WTC11 (cell line): ENCODE measurements around the gene CYP20A1. TPM values are rescaled to one million over a fixed set of nuclear protein-coding genes. Genes with fewer than 3 reads are reported as not detected.
"Not testable (repeated sequence)": the region's sequence is repeated elsewhere in the genome, so short reads cannot be mapped to it uniquely, and the experiment has no call there.

Experiments
- ATAC-seq: fragments of 200-7000 bp; cut with Tn5 transposase; 2 replicates; pipeline ENCODE4 v1.10.0; 2021; ENCODE audit warnings: mild to moderate bottlenecking, moderate library complexity
- CTCF ChIA-PET: fragments of 300-600 bp; sonication (Branson Sonifier 250); formaldehyde crosslinking; loops from one replicate; lab custom pipeline; 2021; ENCODE audit warnings: antibody characterized with exemption; lab: Charles Lee
- POLR2A ChIA-PET: fragments of 350-600 bp; sonication (Branson Sonifier 250); formaldehyde crosslinking; loops from one replicate; lab custom pipeline; 2021; ENCODE audit warnings: antibody characterized with exemption; lab: Charles Lee
- DNase-seq: peaks from one replicate; pipeline ENCODE4 v3.0.0; 2021; ENCODE audit warnings: low spot score
- H3K27ac Mint-ChIP-seq: 2 replicates; pipeline ENCODE4 v1.8.0; 2021; ENCODE audit warnings: mixed read lengths
- H3K27me3 Mint-ChIP-seq: 2 replicates; pipeline ENCODE4 v1.8.0; 2021; ENCODE audit warnings: low read depth, mild to moderate bottlenecking, moderate library complexity, mixed read lengths
- H3K36me3 Mint-ChIP-seq: 2 replicates; pipeline ENCODE4 v1.8.0; 2021; ENCODE audit warnings: mixed read lengths
- H3K4me1 Mint-ChIP-seq: 2 replicates; pipeline ENCODE4 v1.8.0; 2022; ENCODE audit warnings: mixed read lengths
- H3K4me3 Mint-ChIP-seq: 2 replicates; pipeline ENCODE4 v1.8.0; 2021; ENCODE audit warnings: mild to moderate bottlenecking, moderate library complexity, mixed read lengths
- H3K9me3 Mint-ChIP-seq: 2 replicates; pipeline ENCODE4 v1.8.0; 2021; ENCODE audit warnings: mixed read lengths
- CREM ChIP-seq: sonication (generic); formaldehyde crosslinking; IDR thresholded peaks from 2 replicates; pipeline ENCODE4 v1.8.1; 2022; ENCODE audit warnings: mild to moderate bottlenecking, missing genetic modification reagents, moderate library complexity
- EMX1 ChIP-seq: fragments of 250-450 bp; sonication (Bioruptor Pico); IDR thresholded peaks from 2 replicates; pipeline ENCODE4 v1.8.0; 2021; ENCODE audit warnings: mild to moderate bottlenecking
- FOXK1 ChIP-seq: sonication (generic); formaldehyde crosslinking; IDR thresholded peaks from 2 replicates; pipeline ENCODE4 v1.8.0; 2022; ENCODE audit warnings: mild to moderate bottlenecking, moderate library complexity, missing genetic modification reagents
- GRHL2 ChIP-seq: fragments of 250-450 bp; sonication (Bioruptor Pico); IDR thresholded peaks from 2 replicates; pipeline ENCODE4 v1.8.0; 2022; ENCODE audit warnings: mild to moderate bottlenecking, moderate library complexity; ENCODE audit not compliant: insufficient replicate concordance, severe bottlenecking
- HMGA2 ChIP-seq: fragments of 250-450 bp; sonication (Bioruptor Pico); IDR thresholded peaks from 2 replicates; pipeline ENCODE4 v1.4.0; 2021; ENCODE audit warnings: mild to moderate bottlenecking, moderate library complexity
- HMGXB4 ChIP-seq: sonication (generic); formaldehyde crosslinking; IDR thresholded peaks from 2 replicates; pipeline ENCODE4 v1.8.1; 2023; ENCODE audit warnings: mild to moderate bottlenecking, moderate library complexity, missing genetic modification reagents
- IRF2 ChIP-seq: sonication (generic); formaldehyde crosslinking; IDR thresholded peaks from 2 replicates; pipeline ENCODE4 v1.8.0; 2022; ENCODE audit warnings: low read depth, missing genetic modification reagents, borderline replicate concordance
- JAZF1 ChIP-seq: fragments of 250-450 bp; sonication (Bioruptor Pico); IDR thresholded peaks from 2 replicates; pipeline ENCODE4 v1.9.0; 2021; ENCODE audit warnings: moderate library complexity, mild to moderate bottlenecking, inconsistent platforms
- MLX ChIP-seq: sonication (generic); formaldehyde crosslinking; IDR thresholded peaks from 2 replicates; pipeline ENCODE4 v1.8.1; 2023; ENCODE audit warnings: mild to moderate bottlenecking, missing genetic modification reagents, moderate library complexity
- NFATC4 ChIP-seq: fragments of 250-450 bp; sonication (Bioruptor Pico); IDR thresholded peaks from 2 replicates; pipeline ENCODE4 v1.9.0; 2021; ENCODE audit warnings: mild to moderate bottlenecking
- SMAD3 ChIP-seq: sonication (generic); formaldehyde crosslinking; IDR thresholded peaks from 2 replicates; pipeline ENCODE4 v1.8.0; 2022; ENCODE audit warnings: missing genetic modification reagents, mild to moderate bottlenecking, borderline replicate concordance
- SP1 ChIP-seq: sonication (generic); formaldehyde crosslinking; conservative IDR thresholded peaks from 2 replicates; pipeline ENCODE4 v1.8.1; 2022; ENCODE audit warnings: missing genetic modification reagents
- TCF7 ChIP-seq: sonication (generic); formaldehyde crosslinking; IDR thresholded peaks from 2 replicates; pipeline ENCODE4 v1.8.0; 2022; ENCODE audit warnings: mild to moderate bottlenecking, low read depth, missing genetic modification reagents, moderate library complexity
- total RNA-seq: library from RNA; stranded (reverse); gene quantifications from 3 replicates; pipeline ENCODE4 v1.2.3, GENCODE V29; 2021
- TF ChIP-seq, protein P1 (sequence below): sonication (generic); formaldehyde crosslinking; IDR thresholded peaks from 2 replicates; pipeline ENCODE4 v1.8.0; 2022; ENCODE audit warnings: mild to moderate bottlenecking, missing genetic modification reagents
- TF ChIP-seq, protein P2 (sequence below): fragments of 250-450 bp; sonication (Bioruptor Pico); IDR thresholded peaks from 2 replicates; pipeline ENCODE4 v1.8.0; 2021; ENCODE audit warnings: mild to moderate bottlenecking

Gene CYP20A1
- total RNA-seq, 1 experiment from 2014 or later: 13.5 TPM

DNA sequence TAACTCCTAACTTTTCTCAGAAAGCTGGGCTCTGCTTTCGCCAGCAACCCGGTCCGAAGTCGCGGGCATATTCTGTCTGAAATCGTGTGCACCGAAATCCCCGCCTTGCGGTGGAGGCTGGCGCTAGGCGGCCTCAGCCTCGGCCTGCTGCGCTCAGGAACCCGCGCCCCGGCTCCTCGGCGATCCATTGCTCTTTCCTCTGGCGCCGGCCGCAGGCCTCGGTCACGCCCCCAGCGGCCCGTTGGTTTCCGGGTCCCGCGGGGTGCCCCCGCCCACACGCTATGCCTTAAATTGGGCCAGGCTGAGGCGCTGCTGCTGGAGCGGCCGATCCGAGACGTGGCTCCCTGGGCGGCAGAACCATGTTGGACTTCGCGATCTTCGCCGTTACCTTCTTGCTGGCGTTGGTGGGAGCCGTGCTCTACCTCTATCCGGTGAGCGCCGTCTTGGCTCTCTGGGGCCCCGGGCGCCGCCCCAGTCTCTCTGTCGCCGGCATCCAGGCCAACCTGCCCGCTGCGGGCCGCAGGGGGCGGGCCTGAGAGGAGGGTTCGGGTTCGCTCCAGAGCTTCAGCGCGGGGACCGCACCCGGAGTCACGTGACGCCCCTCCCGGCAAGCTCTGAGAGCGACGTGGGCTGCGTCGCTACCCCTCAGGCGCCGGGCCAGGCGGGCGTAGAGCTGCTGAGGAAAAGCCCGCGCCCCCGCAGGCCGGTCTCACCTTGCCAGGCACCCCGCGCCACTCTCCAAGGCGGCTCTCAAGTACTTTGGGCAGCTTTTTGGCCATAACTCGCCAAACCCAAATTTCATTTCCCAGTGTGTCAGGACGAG lies at the start of gene CYP20A1 (continued):
- TF ChIP-seq, protein P1, sequence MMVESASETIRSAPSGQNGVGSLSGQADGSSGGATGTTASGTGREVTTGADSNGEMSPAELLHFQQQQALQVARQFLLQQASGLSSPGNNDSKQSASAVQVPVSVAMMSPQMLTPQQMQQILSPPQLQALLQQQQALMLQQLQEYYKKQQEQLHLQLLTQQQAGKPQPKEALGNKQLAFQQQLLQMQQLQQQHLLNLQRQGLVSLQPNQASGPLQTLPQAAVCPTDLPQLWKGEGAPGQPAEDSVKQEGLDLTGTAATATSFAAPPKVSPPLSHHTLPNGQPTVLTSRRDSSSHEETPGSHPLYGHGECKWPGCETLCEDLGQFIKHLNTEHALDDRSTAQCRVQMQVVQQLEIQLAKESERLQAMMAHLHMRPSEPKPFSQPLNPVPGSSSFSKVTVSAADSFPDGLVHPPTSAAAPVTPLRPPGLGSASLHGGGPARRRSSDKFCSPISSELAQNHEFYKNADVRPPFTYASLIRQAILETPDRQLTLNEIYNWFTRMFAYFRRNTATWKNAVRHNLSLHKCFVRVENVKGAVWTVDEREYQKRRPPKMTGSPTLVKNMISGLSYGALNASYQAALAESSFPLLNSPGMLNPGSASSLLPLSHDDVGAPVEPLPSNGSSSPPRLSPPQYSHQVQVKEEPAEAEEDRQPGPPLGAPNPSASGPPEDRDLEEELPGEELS (CRISPR knock-in tag): peak; percentile 16
- TF ChIP-seq JAZF1 (CRISPR knock-in tag) (no peak), SMAD3 (CRISPR knock-in tag) (peak; percentile 34; the same call in 1 of the 2 replicates), IRF2 (CRISPR knock-in tag) (no peak), SP1 (CRISPR knock-in tag) (peak; percentile 97), CREM (CRISPR knock-in tag) (peak; percentile 41; the same call in 1 of the 2 replicates), EMX1 (0 out of 2 replicates have a peak, but pooled peaks have one; percentile 33), TCF7 (CRISPR knock-in tag) (peak; percentile 64; the same call in 1 of the 2 replicates), FOXK1 (CRISPR knock-in tag) (0 out of 2 replicates have a peak, but pooled peaks have one; percentile 54), NFATC4 (0 out of 2 replicates have a peak, but pooled peaks have one; percentile 37), HMGA2 (CRISPR knock-in tag) (no peak), MLX (CRISPR knock-in tag) (peak; percentile 68; the same call in 1 of the 2 replicates), HMGXB4 (peak; percentile 91)
- TF ChIP-seq, protein P2, sequence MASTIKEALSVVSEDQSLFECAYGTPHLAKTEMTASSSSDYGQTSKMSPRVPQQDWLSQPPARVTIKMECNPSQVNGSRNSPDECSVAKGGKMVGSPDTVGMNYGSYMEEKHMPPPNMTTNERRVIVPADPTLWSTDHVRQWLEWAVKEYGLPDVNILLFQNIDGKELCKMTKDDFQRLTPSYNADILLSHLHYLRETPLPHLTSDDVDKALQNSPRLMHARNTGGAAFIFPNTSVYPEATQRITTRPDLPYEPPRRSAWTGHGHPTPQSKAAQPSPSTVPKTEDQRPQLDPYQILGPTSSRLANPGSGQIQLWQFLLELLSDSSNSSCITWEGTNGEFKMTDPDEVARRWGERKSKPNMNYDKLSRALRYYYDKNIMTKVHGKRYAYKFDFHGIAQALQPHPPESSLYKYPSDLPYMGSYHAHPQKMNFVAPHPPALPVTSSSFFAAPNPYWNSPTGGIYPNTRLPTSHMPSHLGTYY (CRISPR knock-in tag): peak; percentile 79; the same call in 1 of the 2 replicates

- H3K27me3 Mint-ChIP-seq, H3K4me3 Mint-ChIP-seq, CTCF ChIA-PET, H3K4me1 Mint-ChIP-seq, POLR2A ChIA-PET, H3K9me3 Mint-ChIP-seq, ATAC-seq, H3K36me3 Mint-ChIP-seq, H3K27ac Mint-ChIP-seq, DNase-seq: not testable (repeated sequence)
These were observed 48.3 kb upstream of the CYP20A1 start for GRCh38 chr2:203190547-203190946.

DNA sequence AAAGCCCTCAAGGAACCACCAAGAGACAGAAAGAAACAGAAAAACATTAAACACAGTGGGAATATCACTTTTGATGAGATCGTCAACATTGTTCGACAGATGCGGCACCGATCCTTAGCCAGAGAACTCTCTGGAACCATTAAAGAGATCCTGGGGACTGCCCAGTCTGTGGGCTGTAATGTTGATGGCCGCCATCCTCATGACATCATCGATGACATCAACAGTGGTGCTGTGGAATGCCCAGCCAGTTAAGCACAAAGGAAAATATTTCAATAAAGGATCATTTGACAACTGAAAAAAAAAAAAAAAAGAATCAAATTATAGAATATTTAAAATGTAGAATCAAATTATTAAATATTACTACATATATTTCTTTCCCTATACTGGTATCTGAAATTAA lies 47.8 kb upstream of the CYP20A1 start:
- ATAC-seq, H3K27me3 Mint-ChIP-seq, H3K27ac Mint-ChIP-seq, CTCF ChIA-PET, H3K36me3 Mint-ChIP-seq, H3K4me3 Mint-ChIP-seq, POLR2A ChIA-PET, H3K9me3 Mint-ChIP-seq, H3K4me1 Mint-ChIP-seq, DNase-seq: not testable (repeated sequence)

- POLR2A ChIA-PET: no interaction called here
- no peaks in the 10 kb centered on the region for H3K9me3 Mint-ChIP-seq
- CTCF ChIA-PET: no interaction called here
- DNase-seq: no peak
- no peaks in the 10 kb centered on the region for H3K4me1 Mint-ChIP-seq
- H3K4me3 Mint-ChIP-seq: no peak overlapping the region
- peaks cover 10% of the 10 kb centered on the region for H3K36me3 Mint-ChIP-seq
- ATAC-seq: no peak
- no peak for TF ChIP-seq GRHL2 (CRISPR knock-in tag)
- H3K27ac Mint-ChIP-seq: no peak overlapping the region
- no peaks in the 10 kb centered on the region for H3K27me3 Mint-ChIP-seq
These were observed 46.9 kb upstream of the CYP20A1 start for GRCh38 chr2:203191961-203192360.
